Activated CD8-positive, alpha-beta memory T cell treated with anti-CD3 and anti-CD28 coated beads for 48 hours (primary cell): ENCODE measurements around the gene NFATC1.

Experiments
- DNase-seq, 3 experiments: peaks; one replicate each; pipeline ENCODE4 v3.0.0-alpha.2; 2020; ENCODE audit warnings: low read depth in 2 of 3, low spot score in 2 of 3

NFATC1 gene

DNA sequence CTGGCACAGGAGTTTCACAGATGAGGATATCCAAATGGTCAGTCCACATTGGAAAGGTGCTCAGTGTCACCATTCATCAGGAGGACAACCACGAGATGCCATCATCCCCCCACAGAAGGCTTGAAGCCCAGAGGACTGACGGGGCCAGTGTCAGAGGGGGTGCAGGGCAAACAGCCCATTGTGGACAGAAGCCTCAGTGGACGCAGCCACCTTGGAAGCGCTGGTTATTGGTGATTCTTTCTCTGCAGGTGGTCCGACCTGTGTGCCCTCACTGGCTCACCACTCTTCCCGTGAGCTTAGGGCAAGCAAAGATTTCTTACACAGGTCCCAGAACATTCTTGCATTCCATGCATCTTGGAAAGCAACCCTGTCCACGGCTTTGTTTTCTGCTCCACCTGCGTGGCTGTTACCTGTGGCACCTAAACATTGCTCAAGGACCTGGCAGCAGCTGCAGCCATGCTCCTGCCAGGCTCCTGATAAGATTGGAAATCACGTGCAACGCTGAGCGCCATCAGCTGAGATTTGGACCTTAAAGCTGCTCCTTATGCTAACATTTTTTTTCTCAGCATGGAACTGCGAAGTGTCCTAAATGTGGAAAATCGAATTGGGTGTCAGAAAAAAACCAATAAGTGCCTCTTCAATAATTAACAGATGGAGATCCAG is 172.9 kb downstream of the NFATC1 start:
- no peak for DNase-seq

DNA sequence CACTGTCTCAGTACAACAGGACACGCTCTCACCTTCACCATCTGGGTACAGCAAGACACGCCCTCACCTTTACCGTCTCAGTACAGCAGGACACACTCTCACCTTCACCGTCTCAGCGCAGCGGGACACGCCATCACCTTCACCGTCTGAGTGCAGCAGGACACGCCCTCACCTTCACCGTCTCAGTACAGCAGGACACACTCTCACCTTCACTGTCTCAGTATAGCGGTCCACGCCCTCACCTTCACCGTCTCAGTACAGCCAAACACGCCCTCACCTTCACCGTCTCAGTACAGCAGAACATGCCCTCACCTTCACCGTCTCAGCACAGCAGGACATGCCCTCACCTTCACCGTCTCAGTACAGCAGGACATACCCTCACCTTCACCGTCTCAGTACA is 174.0 kb downstream of the NFATC1 start:
- DNase-seq: no peak

DNA sequence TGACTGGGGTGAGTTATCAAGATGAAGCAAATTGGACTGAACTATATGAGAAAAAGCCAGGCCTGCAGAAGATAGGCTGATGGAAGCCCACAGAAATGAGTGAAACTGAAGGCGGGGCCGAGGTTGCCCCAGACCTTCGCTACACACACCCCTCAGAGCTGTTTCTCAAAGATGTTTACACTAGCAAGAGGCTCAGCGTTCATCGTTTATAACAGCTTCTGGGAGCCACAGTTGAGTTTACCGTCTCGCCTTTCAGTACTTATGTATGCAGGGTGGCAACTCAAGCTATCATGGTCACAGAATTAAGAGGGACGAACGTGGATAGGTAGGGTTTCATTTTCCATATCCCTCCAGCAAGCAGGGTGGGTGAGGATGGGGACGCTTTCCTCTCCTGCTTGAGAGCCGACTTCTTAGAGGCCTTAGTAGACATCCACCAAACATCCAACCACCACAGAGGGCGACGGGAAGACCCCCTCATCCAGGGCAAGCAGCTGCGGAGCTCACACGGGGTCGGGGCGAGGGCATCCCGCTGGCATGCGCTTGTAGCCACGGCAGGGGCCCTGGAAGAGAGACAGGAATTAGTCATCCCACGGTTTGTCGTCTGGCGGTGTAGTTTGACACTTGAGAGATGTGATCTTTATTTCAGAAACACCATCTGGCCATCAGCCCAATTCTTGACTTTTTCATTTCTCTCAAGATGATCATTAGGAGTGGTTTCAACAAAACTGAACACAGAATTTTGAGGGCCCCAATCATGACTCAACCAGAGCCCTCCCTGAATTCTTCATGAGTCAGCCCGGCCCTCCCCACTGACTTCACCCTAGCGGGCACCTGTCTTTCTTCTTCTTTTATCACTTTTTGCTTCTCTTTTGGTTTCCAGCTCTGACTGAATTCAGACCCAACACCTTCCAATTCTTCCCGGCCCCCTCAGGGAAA is 174.8 kb downstream of the NFATC1 start:
- DNase-seq: no peak

DNA sequence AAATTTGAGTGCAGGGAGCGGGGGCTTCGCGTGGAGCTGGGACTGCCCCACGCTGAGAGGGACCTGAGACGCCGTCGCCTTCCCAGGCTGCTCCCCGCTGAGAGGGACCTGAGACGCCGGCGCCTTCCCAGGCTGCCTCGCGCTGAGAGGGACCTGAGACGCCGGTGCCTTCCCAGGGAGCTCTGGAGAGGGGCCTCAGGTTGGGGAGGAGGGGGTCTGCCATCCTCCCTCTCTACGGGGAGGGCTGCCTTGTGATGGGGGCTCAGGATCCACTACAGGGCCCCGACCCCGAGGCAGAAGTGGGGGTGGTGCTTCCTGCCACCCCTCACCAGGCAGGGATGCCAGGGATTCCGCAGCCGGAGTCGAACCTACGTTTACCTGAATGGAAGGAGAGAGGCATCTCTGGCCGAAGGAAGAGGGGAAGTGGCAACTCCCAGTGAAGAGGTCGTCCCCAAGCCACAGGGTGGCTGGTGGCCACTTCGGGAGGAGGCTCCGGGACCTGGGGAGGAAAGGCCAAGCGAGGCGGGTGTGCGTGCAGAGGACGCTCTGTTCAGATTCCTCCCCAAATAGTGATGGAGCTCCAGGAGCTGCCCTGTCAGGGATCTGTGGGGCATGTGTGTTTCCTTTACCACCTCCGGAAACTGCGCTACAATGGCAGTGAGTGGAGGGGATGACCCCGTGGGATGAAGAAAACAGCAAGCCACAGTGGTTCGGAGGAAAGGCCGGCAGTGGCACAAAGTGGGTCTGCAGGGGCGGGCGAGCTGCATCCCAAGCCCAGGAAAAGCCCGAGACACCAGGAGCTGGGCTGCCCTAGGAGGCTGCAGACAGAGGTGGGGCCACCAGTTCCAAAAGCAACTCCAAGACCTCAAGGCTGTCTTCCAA is 175.7 kb downstream of the NFATC1 start:
- DNase-seq: no peak

DNA sequence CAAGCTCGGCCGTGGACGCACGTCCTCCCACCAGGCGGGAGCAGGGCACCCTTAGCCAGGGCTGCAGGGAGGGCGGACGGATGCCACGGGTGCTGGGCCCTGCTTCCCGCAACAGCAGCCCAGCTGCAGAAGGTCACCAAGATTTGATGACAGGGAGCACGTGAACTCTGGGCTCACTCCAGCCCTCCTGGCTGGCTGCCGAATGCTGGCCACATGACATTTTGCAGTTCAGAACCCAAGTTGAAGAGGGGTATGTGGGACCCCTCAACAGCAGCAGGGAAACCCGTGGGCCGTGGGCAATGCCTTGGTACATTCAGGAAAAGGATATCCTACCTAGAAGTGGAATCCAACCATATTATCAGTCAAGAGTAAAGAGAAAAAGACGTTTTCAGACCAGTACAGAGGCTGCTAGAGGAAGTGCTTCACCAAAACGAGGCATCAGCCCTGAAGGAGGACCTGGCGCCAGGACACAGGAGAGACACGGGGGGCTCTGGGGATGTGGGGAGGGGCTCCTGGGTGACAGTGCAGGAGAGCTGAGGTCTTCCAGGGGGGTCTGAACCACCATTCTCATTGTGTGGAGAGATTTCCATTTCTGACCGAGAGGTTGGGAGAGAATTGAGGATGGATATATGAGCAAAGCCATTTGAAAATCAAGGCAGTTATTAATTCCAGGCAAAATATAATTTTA is 176.5 kb downstream of the NFATC1 start:
- DNase-seq: no peak

DNA sequence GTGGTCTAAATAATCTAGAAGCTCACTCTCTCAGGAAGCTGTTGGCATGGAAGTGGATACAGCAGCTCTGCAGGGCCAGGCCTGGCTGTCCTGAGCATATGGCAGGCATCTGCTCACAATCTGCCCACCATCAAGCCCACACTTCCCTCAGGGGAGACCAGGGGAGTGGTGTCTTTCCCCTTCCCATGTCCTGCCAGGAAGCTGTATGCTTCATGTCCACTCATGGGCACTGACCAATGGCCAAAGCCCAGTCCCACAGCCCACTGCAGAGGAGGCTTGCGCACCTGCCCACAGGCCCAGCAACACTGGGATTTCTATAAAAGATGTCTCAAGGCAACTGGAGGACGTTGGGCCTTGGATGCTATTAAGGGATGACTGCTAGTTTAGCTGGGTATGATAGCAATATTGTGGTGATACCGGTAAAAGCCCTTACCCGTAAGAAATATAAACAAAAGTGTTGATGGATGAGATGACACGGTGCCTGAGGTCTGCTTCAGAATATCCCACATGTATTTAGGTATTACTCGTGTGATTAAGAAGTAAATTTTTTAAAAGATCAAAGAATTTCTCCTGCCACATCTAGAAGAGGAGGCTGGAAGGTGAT is 177.2 kb downstream of the NFATC1 start:
- no peak for DNase-seq

DNA sequence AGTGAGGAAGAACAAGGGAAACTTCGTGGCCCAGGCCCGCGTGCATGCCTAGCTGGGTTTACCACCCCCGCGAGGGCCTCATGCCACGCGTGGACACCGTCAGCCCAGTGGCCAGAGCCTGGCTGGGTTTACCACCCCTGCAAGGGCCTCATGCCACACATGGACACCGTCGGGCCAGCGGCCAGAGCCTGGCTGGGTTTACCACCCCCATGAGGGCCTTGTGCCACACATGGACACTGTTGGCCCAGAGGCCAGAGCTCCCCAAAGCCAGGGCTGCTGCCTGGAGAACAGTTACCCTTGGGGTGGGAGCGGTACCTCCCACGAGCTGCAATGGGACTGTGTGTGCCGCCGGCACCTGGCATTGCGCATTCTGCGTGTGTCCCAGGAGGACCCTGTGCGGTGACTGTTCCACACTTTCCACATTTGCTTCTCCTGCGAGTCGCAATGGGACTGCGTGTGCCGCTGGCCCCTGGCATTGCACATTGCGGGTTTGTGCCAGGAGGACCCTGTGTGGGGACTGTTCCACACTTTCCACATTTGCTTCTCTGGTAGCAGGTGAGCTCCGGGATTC is 178.3 kb downstream of the NFATC1 start:
- DNase-seq: no peak

DNA sequence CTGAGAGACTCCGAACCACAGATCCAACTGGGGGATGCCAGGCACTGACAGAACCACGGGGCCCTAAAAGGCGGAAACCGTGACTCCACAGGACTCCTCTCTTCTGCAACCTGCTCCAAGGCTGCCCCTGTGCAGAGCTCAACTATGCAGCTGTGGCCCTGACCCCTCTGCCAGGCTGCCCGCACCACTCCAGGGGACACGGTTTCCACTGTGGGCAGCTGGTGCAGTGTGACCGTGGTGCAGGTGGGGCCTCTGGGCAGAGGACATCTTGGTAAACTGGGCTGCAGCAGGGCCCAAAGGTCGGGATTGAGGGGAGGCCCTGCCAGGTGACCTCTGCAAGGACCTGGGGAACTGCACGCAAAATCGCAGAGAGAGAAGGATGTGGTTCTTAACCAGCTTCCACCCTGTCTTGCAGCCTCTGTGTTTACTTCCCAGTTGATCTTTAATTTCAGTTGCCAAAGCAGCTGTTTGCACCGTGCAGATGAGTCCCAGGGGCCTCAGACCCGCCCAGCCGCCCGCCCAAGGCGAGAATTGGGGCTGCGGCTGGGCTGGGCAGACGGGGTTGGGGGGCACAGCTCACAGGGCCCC is 179.3 kb downstream of the NFATC1 start:
- no peak for DNase-seq

DNA sequence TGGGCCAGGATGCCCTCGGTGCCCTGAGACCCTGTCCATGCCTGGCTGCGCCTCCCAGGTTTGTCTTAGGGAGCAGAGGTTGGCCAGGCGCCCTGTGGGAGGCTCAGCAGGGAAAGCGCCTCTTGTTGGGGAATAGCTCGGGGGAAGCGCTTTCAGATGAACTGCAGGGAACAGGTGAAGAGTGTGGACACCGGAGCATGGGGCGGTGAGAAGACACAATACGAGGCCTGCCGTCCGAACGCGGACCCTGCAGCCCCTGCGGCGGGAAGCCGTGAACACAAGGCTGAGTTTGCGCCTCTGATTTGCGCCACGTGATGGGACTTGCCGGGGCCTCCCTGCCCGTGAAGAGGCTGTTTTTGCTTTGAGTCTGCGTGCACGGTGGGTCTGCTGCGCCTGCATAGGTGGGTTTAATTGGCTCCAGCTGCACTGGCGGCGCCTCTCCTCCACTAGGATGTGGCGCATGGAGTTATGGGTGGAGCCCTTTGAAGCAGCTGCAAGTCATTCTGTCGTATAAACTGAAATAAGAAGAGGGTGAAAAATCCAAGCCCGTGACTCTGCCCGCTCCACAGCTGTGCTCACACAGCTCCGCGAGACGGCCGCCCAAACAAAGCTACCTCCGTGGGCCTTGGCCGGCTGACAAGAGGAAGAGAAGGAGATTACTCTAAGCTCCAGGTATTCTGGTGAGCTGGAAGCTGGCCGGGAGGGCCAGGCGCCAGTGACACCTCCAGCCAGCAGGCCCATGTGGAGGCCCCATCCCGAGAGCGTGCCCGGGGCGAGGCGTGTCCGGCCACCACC is 180.4 kb downstream of the NFATC1 start:
- DNase-seq: no peak

DNA sequence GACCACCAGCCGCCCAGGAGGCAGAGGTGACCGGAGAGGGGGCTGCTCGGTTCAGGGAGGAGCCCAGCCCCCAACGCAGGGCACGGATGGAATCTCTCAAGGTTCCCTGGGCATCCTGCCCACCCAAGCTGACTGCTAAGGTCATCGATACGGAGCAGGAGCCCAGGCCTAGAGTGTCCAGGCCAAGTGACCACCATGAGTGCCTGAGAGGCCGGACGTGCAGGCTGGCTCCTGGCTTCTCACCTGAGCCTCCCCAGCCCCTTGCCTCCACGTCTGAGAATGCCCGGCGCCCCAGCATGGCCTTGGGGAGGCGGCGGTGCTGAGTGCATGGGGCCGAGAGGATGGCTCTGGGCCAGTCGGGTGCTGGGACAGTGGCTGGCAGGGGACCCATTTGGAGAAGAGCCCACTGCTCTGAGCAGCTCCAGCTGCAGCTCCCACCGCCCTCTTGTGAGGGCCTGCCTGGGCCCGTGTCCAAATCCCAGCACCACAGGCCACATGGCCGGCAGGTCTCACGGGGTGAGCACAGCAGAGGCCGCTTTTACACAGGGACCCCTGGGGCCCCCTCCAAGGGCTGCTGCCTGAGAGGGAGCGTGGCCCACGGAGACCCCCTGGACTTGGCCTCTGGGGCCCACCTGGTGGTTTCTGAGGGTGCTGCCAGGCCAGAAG is 181.1 kb downstream of the NFATC1 start:
- no peak for DNase-seq

DNA sequence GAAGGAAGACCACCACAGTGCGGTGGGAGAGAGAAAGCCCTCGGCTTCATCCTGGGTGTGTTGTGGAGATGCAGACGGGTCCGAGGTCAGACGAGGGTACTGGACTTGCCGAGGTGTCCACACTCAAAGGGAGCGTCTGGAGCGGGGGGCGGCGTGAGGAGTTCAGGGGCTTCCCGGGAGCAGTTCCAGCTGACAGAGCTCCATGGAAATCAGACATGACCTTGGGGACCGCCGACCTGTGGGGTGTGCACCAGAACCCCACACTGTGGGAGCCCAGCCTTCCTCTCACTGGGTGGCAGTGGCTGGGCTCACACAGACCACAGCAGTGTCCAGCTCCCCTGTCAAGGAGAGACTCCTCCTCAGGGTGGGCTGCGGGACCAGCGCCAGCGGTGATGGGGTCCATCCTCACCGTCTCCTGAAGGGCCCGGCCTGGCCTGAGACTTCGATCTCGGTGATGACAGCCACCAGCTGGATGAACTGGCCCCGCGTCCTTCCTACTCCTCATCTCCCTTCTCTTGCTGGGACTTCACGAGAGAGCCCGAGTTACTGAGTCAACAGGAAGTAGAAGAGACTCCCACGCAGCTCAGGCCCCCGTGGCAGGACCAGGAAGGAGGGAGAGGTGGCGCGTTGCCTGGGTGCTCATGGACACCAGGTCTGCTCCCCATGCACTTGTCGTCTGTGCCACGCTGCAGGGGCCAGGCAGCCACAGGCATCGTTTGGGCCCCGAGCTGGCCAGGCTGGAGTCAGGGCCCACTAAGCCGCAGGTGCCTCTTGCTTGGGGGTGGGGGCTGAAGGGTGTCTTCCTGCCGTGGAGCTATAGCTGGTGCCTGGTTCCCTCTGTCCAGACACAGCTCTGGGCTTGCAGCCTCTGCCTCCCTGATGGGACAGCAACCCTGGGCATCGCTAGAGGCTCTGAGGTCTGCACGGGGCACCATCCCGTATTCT is 182.0 kb downstream of the NFATC1 start:
- DNase-seq: no peak

DNA sequence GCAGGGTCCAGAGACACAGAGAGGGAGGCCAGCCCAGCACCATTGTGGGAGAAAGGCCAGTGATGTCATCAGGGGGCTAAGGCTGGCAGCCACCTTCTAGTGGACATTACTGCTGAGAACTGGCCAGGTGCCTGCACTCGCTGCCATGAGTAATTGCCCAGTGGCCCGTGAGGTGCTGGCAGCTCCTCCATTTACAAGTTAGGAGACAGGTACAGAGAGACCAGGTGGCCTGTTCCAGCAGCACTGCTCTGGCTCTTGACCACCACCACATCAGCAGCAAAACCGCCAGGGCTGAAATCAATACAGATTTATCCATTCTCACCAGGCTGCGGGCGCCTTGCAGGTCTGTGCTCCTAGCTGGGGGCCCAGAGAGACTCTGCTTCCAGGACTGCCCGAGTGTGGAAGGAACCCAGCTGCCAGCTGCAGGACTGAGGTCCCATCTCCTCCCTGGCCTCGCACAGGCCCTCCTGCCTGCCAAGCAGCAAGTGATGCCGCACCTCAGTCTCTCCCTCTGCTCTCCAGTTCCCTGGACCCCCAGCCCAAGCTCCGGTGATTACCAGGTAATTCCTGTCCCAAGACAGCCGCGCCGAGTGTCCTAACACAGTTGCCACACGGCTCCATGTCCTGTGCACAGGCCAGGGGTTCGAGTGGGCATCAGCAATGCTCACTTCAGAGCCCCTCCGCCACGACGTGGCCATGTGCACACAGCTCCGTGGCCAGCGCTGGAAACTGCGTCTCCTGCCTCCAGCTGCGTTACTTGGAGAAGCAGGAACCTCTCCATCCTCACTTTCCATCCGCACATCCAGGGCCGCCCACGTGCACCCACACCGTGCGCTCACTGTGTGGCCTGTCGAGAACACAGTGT is 182.9 kb downstream of the NFATC1 start:
- DNase-seq: no peak
